ENCODE measurements around the gene MXD4.
"Not testable (repeated sequence)": the region's sequence is repeated elsewhere in the genome, so short reads cannot be mapped to it uniquely, and the experiment has no call there.

Gene MXD4

GRCh38 chr4:2219233-2219760 is 42.6 kb downstream of the MXD4 start:
- no peak for DNase-seq

DNA sequence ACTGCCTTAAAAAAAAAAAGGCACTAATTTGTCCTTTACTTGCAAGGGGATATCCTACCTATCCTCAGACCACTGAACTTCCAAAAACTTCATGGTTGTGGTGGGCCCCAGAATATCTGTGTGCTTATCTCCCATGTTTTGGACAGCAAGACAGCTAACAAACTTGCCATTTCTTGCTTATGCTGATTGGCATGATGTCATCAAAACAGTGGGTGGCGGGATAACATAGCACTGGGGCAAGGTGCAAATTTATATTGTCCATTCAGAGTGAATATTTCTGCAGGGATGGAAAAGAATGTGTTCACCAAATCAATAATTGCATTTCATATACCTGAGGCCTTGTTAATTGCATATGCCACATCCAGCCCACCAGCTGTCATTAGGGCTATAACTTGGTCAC is 43.5 kb downstream of the MXD4 start:
- DNase-seq: peak in 3 of 4 experiments; percentile 6 to 16 (median 11)

- DNase-seq: no peak
Measured at GRCh38 chr4:2217726-2218125, 44.2 kb downstream of the MXD4 start.

GRCh38 chr4:2212831-2213230 is 49.1 kb downstream of the MXD4 start:
- no peak for DNase-seq

- not testable (repeated sequence) for DNase-seq
Measured at GRCh38 chr4:2202789-2203188, 59.1 kb downstream of the MXD4 start.
